HUES6 (cell line): ENCODE measurements around the gene B3GNT3.

Experiments
- H3K27ac ChIP-seq: 2 replicates; pipeline ENCODE4 v1.7.0; 2013; ENCODE audit warnings: low read depth, mild to moderate bottlenecking, low read length, inconsistent platforms
- H3K27me3 ChIP-seq: 2 replicates; pipeline ENCODE4 v1.6.1; 2013; ENCODE audit warnings: low read length; ENCODE audit not compliant: control insufficient read depth, insufficient read depth
- H3K36me3 ChIP-seq: 2 replicates; pipeline ENCODE4 v1.6.1; 2013; ENCODE audit warnings: low read length; ENCODE audit not compliant: control insufficient read depth, insufficient read depth
- H3K4me1 ChIP-seq: 2 replicates; pipeline ENCODE4 v1.6.1; 2013; ENCODE audit warnings: low read length; ENCODE audit not compliant: control insufficient read depth, insufficient read depth
- H3K4me3 ChIP-seq: 2 replicates; pipeline ENCODE4 v1.5.1; 2013; ENCODE audit warnings: low read depth, low read length
- H3K9ac ChIP-seq: one replicate; pipeline ENCODE4 v1.6.1; 2013; ENCODE audit warnings: mild to moderate bottlenecking, low read length
- H3K9me3 ChIP-seq: 2 replicates; pipeline ENCODE4 v1.6.1; 2013; ENCODE audit warnings: low read depth, low read length; ENCODE audit not compliant: control insufficient read depth, insufficient read depth

The B3GNT3 gene

DNA sequence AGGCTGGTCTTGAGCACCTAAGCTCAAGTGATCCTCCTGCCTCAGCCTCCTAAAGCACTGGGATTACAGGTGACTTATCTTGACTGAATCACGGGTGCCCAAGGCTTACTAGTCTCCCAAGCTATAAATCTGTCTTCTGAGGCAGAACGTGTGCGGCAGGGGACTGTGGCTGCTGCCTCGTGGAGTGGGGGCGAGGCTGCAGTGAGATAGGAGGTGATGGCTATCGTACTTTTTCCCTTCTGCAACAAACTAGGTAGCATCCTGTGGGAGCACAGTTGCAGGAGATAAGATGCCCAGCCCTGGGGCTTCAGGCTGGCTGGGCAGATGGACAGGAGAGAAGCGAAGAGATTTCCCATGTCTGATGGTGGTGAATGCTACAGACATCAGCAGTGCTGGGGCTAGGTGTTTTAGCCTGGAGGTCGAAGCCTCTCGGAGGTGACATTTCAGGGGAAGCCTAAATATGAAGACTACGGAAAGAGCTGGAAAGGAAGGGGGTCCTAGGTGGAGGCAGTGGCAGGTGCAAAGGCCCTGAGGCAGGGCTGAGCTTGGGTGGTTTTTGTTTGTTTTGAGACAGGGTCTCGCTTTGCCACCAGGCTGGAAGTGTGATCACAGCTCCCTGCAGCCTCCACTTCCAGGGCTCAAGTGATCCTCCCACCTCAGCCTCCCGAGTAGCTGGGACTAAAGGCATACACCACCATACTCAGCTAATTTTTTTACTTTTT is 7.4 kb downstream of the B3GNT3 start:
- Histone ChIP-seq H3K9ac (no peak overlapping the region), H3K9me3 (no peaks in the 10 kb centered on the region), H3K27ac (no peak overlapping the region), H3K36me3 (no peaks in the 10 kb centered on the region), H3K27me3 (no peaks in the 10 kb centered on the region; the same call in 1 of the 2 replicates), H3K4me3 (no peak overlapping the region), H3K4me1 (no peaks in the 10 kb centered on the region)

DNA sequence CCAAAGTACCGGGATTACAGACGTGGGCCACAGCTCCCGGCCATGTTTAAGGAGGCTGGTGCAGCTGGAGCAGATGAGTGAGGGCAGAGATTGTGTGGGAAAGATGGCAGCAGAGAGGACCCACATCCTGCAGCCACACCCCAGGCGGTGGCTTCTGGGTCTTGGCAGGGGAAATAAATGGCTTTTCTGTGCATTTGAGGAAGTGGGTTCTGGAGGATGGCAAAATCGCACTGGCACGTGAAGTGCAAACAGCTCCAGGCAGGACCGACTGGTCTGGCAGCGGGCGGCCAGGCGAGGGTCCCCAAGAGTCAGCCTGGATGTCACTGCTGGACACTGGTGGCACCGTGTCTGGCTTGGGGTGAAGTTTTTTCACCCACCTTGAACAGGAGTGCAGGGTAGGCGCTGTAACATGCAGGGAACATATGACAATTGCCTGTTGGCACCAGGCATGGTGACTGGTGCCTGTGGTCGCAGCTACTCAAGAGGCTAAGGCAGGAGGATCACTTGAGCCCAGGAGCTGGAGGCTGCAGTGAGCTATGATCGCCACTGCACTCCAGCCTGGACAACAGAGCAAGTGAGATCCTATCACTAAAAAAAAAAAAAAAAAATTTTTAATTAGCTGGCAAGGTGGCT is 8.4 kb downstream of the B3GNT3 start:
- Histone ChIP-seq H3K4me3 (no peak overlapping the region), H3K36me3 (no peaks in the 10 kb centered on the region), H3K9ac (no peak overlapping the region), H3K27me3 (no peaks in the 10 kb centered on the region; the same call in 1 of the 2 replicates), H3K4me1 (no peaks in the 10 kb centered on the region), H3K9me3 (no peaks in the 10 kb centered on the region), H3K27ac (no peak overlapping the region)

DNA sequence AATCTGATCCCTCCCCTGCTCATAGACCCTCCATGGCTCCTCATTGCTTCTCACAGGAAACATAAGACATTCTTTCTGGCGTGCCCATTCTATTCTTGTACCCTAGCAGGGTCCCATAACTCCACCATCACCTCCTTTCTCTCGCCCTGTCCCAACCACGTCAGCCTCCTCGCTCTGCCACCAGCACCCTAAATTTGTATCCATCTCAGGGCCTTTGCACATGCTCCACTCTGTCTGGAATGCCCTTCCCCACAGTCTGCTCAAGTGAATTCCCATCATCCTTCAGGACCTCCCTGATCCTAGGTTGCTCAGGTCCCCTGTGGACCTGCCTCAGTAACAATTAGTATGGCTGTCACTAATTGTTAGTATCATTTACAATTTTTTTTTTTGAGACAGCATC is 10.5 kb downstream of the B3GNT3 start:
- Histone ChIP-seq H3K4me3 (no peak overlapping the region), H3K36me3 (no peaks in the 10 kb centered on the region), H3K9ac (no peak overlapping the region), H3K9me3 (no peaks in the 10 kb centered on the region), H3K27ac (no peak overlapping the region), H3K27me3 (no peaks in the 10 kb centered on the region; the same call in 1 of the 2 replicates), H3K4me1 (no peaks in the 10 kb centered on the region)

DNA sequence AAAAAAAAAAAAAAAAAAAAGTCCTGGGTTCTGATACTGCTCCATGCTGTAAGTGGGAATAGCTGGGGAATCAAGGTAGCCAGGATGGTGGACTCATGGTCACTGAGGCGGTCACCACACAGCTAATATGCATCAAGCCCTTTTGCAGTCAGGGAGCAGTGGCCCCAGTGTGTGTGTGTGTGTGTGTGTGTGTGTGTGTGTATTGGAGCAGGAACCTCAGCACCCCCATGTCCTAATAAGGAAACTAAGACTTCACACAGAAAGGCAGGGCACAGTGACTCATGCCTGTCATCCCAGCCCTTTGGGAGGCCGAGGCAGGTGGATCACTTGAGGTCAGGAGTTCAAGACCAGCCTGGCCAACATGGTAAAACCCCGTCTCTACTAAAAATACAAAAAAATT is 12.0 kb downstream of the B3GNT3 start:
- Histone ChIP-seq H3K27me3 (no peaks in the 10 kb centered on the region; the same call in 1 of the 2 replicates), H3K27ac (no peak overlapping the region)

DNA sequence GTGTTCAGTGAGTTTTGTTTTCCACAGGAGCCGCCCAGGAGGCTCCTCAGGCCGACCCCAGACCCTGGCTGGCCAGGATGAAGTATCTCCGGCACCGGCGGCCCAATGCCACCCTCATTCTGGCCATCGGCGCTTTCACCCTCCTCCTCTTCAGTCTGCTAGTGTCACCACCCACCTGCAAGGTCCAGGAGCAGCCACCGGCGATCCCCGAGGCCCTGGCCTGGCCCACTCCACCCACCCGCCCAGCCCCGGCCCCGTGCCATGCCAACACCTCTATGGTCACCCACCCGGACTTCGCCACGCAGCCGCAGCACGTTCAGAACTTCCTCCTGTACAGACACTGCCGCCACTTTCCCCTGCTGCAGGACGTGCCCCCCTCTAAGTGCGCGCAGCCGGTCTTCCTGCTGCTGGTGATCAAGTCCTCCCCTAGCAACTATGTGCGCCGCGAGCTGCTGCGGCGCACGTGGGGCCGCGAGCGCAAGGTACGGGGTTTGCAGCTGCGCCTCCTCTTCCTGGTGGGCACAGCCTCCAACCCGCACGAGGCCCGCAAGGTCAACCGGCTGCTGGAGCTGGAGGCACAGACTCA is 12.9 kb downstream of the B3GNT3 start:
- Histone ChIP-seq H3K36me3 (no peaks in the 10 kb centered on the region), H3K9me3 (no peaks in the 10 kb centered on the region), H3K4me1 (no peaks in the 10 kb centered on the region), H3K4me3 (no peak overlapping the region), H3K27ac (no peak overlapping the region), H3K27me3 (no peaks in the 10 kb centered on the region; the same call in 1 of the 2 replicates), H3K9ac (no peak overlapping the region)

More for the DNA sequence above, 12.0 kb downstream of the B3GNT3 start:
- H3K4me3 ChIP-seq = no peak overlapping the region
- no peaks in the 10 kb centered on the region for H3K36me3 ChIP-seq
- H3K9ac ChIP-seq = no peak overlapping the region
- no peaks in the 10 kb centered on the region for H3K9me3 ChIP-seq
- H3K4me1 ChIP-seq = no peaks in the 10 kb centered on the region

DNA sequence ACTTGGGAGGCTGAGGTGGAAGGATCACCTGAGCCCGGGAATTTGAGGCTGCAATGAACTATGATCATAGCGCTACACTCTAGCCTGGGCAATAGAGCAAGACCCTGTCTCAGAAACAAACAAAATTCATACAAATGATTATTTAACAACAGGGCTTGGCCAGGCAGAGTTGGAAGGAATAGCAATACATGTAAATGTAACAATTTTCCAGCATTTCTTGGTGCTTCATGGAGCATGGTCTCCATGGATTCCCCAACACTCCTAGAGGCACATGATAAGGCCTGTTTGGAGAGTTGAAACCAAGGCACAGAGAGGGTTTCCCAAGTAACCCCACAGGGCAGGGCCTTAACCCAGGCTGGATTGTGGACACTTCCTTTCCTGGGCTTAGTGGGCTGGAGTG is 16.2 kb downstream of the B3GNT3 start:
- no peaks in the 10 kb centered on the region for H3K36me3 ChIP-seq
- H3K4me1 ChIP-seq = no peaks in the 10 kb centered on the region
- no peak overlapping the region for H3K9ac ChIP-seq
- no peaks in the 10 kb centered on the region for H3K27me3 ChIP-seq
- no peaks in the 10 kb centered on the region for H3K9me3 ChIP-seq
- H3K27ac ChIP-seq = no peak overlapping the region
- no peak overlapping the region for H3K4me3 ChIP-seq

DNA sequence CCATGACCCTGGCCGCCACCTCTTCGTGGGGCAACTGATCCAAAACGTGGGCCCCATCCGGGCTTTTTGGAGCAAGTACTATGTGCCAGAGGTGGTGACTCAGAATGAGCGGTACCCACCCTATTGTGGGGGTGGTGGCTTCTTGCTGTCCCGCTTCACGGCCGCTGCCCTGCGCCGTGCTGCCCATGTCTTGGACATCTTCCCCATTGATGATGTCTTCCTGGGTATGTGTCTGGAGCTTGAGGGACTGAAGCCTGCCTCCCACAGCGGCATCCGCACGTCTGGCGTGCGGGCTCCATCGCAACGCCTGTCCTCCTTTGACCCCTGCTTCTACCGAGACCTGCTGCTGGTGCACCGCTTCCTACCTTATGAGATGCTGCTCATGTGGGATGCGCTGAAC is 16.7 kb downstream of the B3GNT3 start:
- Histone ChIP-seq H3K9ac (no peak overlapping the region), H3K4me1 (no peaks in the 10 kb centered on the region), H3K4me3 (no peak overlapping the region), H3K36me3 (no peaks in the 10 kb centered on the region), H3K27ac (no peak overlapping the region), H3K9me3 (no peaks in the 10 kb centered on the region), H3K27me3 (no peaks in the 10 kb centered on the region)

DNA sequence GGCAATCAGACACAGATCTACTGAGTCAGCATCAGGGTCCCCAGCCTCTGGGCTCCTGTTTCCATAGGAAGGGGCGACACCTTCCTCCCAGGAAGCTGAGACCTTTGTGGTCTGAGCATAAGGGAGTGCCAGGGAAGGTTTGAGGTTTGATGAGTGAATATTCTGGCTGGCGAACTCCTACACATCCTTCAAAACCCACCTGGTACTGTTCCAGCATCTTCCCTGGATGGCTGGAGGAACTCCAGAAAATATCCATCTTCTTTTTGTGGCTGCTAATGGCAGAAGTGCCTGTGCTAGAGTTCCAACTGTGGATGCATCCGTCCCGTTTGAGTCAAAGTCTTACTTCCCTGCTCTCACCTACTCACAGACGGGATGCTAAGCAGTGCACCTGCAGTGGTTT is 17.2 kb downstream of the B3GNT3 start:
- Histone ChIP-seq H3K9ac (no peak overlapping the region), H3K36me3 (no peaks in the 10 kb centered on the region), H3K4me1 (no peaks in the 10 kb centered on the region), H3K9me3 (no peaks in the 10 kb centered on the region), H3K4me3 (no peak overlapping the region), H3K27me3 (no peaks in the 10 kb centered on the region), H3K27ac (no peak overlapping the region)

DNA sequence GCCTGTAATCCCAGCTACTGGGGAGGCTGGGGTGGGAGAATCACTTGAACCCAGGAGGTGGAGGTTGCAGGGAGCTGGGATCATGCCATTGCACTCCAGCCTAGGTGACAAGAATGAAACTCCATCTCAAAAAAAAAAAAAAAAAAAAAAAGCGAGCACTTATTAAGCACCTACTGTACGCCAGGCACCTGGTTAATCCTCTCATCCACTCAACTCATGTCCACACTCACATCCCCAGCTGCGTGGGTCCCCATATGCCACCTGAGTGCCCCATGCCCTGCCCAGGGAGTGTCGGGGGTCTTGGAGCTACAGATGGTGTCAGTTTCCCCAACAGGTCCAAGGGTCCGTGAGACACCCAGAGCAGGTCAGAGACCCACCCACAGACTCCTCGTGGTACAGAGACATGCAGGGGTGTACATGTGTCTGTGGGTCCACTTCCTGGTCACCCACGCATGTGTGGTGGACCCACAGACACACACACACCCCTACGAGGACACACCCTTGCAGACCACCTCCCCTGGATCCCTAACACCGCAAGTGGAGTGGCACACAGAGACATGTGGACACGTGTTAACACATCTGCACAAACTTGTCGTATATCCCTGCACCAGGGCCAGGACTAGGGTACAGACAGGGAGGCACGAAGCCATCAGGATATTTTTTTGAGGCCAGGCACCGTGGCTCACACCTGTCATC is 22.9 kb downstream of the B3GNT3 start:
- Histone ChIP-seq H3K4me1 (no peaks in the 10 kb centered on the region), H3K36me3 (no peaks in the 10 kb centered on the region), H3K9ac (no peak overlapping the region), H3K27ac (no peak overlapping the region), H3K4me3 (no peak overlapping the region), H3K27me3 (no peaks in the 10 kb centered on the region), H3K9me3 (no peaks in the 10 kb centered on the region)

DNA sequence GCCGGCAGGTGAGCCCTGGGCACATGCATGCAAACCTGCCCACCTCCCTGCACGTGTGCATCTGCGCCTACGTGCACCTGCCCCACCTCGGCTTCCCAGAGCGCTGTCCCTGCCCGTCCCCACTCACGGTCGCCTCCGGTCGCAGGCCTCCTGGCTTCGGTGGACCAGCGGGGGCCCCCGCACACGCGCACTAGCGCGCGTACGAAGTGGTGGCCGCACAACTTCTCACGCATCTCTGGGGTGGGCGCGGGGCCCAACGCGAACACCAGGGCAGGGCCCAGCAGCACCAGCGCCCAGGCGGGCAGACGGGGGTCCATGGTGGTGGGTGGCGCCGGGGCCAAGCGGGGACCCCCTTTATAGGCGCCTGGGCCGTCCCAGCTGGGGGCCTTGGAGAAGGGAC is 26.3 kb downstream of the B3GNT3 start, which contains the start of gene INSL3:
Gene INSL3 (minus strand): TSS at position 330 of the 400 bp plus-strand sequence. CDS start 13 bp downstream, at position 317.
- Histone ChIP-seq H3K4me1 (no peaks in the 10 kb centered on the region), H3K9me3 (no peaks in the 10 kb centered on the region), H3K36me3 (no peaks in the 10 kb centered on the region)

DNA sequence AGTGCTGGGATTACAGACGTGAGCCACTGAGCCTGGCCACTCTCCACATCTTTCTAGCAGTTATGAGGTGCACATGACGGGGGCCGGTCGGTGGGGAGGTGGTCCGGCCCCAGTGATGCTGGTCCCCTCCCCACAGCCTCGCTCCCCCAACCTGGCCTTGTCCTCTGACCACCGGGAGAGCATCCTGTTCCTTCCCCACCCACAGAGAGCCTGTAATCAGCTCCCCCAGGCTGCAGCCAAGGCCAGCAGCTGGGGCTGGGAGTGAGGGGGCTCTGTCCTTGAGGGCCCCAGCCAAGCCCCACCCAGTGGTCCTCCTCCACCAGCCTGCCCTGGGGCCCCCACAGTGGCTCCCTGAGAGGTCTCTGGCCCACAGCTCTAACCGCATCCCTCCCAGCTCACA is 29.4 kb downstream of the B3GNT3 start:
- Histone ChIP-seq H3K27me3 (no peaks in the 10 kb centered on the region), H3K36me3 (no peaks in the 10 kb centered on the region), H3K9ac (no peak overlapping the region), H3K9me3 (no peaks in the 10 kb centered on the region), H3K27ac (no peak overlapping the region), H3K4me1 (no peaks in the 10 kb centered on the region), H3K4me3 (no peak overlapping the region)

More for the DNA sequence above, 26.3 kb downstream of the B3GNT3 start, which contains the start of gene INSL3:
- Histone ChIP-seq H3K4me3 (no peak within 1 kb of the TSS), H3K9ac (no peak within 1 kb of the TSS), H3K27me3 (no peaks in the 10 kb centered on the region), H3K27ac (no peak within 1 kb of the TSS)
